Measurements from ENCODE around the gene GLI2. TPM values are rescaled to one million over a fixed set of nuclear protein-coding genes. Genes with fewer than 3 reads are reported as not detected.
A peak's percentile ranks its signal among the peaks of the same experiment; 100 is the strongest.

Gene GLI2
- total RNA-seq, 1 donor from 2014 or later = 23.1 TPM

DNA sequence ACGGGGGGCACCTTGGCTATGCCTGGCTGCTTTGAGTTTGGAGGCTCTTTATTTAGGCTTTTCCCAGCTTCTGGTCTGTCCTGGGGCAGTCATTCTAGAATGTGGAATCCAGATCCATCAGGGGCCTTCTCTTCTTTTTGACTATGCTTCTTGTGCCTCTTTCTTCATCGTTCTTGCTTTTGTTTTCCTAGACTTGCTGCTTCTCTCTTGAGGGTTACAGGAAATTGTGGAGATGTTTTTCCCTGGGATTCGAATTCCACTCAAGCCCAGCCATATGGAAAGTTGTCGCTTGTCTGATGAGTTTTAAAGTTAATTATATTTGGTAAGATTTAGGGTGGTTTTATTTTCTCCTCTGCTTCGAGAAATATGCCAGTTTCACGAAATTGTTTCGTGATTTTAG lies 2.4 kb downstream of the GLI2 start:
- Histone ChIP-seq H3K27ac (peak overlapping the region in 1 of 2 donors; percentile 38), H3K4me1 (peaks cover 4 to 16% of the 10 kb centered on the region in 2 donors), H3K36me3 (no peaks in the 10 kb centered on the region), H3K9me3 (no peaks in the 10 kb centered on the region), H3K4me3 (peak overlapping the region; percentile 51 to 67), H3K27me3 (no peaks in the 10 kb centered on the region)
- intact Hi-C loops (cut with DNase I) = no loop called here
- no peak for DNase-seq (ENCODE audit: low spot score in 2 of 2)
- TF ChIP-seq, protein P1, sequence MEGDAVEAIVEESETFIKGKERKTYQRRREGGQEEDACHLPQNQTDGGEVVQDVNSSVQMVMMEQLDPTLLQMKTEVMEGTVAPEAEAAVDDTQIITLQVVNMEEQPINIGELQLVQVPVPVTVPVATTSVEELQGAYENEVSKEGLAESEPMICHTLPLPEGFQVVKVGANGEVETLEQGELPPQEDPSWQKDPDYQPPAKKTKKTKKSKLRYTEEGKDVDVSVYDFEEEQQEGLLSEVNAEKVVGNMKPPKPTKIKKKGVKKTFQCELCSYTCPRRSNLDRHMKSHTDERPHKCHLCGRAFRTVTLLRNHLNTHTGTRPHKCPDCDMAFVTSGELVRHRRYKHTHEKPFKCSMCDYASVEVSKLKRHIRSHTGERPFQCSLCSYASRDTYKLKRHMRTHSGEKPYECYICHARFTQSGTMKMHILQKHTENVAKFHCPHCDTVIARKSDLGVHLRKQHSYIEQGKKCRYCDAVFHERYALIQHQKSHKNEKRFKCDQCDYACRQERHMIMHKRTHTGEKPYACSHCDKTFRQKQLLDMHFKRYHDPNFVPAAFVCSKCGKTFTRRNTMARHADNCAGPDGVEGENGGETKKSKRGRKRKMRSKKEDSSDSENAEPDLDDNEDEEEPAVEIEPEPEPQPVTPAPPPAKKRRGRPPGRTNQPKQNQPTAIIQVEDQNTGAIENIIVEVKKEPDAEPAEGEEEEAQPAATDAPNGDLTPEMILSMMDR (IDR thresholded peaks at IDR 0.05) = no peak

DNA sequence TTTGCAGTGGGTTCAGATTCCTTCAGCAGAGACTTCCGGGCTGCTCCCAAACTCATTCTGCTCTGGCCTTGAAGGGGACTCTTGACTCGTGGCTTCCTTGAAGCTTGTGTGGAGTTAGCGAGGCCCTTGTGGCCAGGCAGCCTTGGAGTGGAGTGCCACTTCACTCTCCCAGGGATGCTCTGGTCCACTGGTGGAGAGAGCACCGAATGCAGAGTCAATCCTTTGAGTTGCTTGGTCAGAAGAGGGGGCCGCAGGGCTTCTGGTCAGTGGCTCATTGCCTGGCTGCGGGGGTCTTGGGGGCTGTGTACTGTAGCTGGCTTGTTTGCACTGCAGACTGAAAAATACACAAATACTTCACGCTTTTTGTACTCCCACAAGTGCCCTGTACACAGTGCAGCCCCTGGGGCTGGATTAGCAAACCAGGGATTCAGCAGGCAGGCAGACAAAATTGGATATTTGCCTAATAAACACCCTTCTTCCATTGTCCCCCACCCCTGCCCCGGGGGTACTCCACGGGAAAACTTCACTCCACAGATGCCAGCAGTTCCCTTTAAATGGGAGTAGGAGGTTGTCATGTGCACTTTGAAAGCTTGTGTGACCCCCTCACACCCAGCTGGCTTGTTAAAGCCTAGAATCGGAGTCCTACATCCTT lies 3.2 kb downstream of the GLI2 start:
- DNase-seq (ENCODE audit: low spot score in 2 of 2) = no peak
- H3K27ac ChIP-seq = no peak overlapping the region
- TF ChIP-seq, protein P1 (IDR thresholded peaks at IDR 0.05) = no peak
- H3K36me3 ChIP-seq = no peaks in the 10 kb centered on the region
- no peak overlapping the region for H3K4me3 ChIP-seq
- H3K27me3 ChIP-seq = no peaks in the 10 kb centered on the region
- H3K4me1 ChIP-seq = peaks cover 4 to 16% of the 10 kb centered on the region in 2 donors
- intact Hi-C loops (cut with DNase I) = no loop called here
- H3K9me3 ChIP-seq = no peaks in the 10 kb centered on the region

DNA sequence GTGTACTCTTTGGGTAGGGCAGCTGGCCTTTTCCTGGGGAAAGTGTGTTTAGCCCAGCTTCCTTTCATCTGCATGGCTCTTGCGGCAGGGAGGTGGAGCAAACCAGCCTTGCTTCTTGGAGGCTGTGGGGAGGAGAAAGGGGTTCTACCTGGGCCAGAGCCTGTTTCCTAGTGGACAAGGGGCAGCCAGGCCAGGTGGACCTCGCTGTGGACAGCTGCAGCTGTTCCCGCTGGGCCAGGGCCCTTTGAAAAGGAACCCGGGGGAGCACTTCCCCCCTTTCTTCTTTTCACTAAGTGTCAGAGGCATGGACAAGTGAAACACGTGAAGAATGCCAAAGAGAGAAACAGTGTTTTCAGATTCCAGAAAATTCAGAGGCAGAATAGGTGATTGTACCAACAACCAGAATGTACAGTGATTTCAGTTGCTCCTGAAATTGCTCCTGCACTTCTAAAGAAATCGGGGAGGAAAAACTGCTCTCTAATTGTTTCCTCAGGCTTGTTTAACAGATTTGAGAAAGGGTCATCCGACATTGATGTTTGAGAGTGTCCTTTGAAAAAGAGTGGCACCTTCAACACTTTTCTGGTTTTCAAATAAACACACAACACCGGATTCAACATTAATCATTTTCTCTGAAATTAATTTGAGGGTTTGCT lies 3.9 kb downstream of the GLI2 start:
- intact Hi-C loops (cut with DNase I) = no loop called here
- H3K27me3 ChIP-seq = no peaks in the 10 kb centered on the region
- DNase-seq (ENCODE audit: low spot score in 2 of 2) = no peak
- no peaks in the 10 kb centered on the region for H3K9me3 ChIP-seq
- TF ChIP-seq, protein P1 (IDR thresholded peaks at IDR 0.05) = no peak
- no peak overlapping the region for H3K4me3 ChIP-seq
- H3K36me3 ChIP-seq = no peaks in the 10 kb centered on the region
- no peak overlapping the region for H3K27ac ChIP-seq
- H3K4me1 ChIP-seq = peaks cover 4 to 16% of the 10 kb centered on the region in 2 donors

DNA sequence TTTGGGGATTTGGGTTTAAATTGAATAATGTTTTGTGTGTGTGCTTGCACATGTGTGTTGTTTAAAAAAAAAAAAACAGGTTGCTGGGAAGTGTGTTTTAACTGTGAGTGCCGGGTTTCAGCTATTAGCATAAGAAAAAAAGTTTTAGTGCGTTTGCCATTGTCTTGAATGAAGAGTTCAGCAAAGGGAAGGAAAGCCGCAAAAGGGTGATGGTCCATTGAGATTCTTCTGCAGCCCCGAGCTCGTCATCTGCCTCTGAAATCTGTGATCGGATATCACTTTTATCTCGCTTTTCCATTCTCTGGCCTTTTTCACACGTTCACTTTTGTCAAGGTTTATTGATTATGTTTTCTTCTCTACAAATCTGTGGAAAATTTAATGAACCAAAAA lies 4.7 kb downstream of the GLI2 start:
- peaks cover 4 to 13% of the 10 kb centered on the region in 2 donors for H3K4me1 ChIP-seq
- TF ChIP-seq, protein P1 (IDR thresholded peaks at IDR 0.05) = no peak

DNA sequence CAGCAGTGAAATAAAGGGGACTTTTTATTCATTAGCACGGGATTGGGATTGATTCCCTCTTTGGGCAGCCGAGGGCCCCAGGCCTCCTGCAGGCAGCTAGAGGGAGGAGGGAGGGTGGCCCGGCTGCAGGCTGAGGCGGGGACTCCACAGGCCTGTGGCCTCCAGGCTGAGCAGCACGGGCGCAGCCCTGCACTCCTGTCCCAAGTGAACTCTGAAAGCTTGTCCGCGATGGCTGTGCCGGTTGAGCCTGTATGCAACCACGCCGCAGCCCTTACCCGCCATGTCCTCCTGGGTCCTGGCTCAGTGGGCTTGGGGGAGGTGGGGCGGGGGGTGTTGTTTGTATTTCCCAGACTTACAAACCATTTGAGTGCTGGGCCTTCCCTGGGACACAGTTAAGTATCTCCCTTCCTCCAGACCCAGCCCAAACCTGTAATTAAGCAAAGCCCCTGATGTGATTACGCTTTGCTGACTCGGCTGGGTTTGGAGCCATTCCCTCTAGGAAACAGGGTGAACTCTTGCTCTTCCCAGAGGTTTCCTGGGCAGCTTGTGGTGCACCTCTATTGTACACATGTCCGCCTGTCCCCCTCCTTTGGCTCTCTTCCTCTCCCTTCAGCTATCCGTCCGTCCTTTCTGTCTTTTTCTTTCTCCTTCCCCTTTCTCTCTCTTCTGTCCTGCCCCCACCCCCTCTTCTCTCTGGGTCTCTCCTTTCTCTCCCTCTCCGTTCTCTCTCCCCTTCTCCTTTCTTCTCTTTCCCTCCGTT lies 5.3 kb downstream of the GLI2 start:
- peak in 1 of 2 donors; percentile 62 for DNase-seq (ENCODE audit: low spot score in 2 of 2)
- Histone ChIP-seq H3K27me3 (no peaks in the 10 kb centered on the region), H3K36me3 (no peaks in the 10 kb centered on the region), H3K4me1 (peaks cover 4 to 13% of the 10 kb centered on the region in 2 donors), H3K4me3 (peak overlapping the region; percentile 57 to 62), H3K9me3 (no peaks in the 10 kb centered on the region), H3K27ac (no peak overlapping the region)
- TF ChIP-seq, protein P1 (IDR thresholded peaks at IDR 0.05) = no peak
- intact Hi-C loops (cut with DNase I) = no loop called here

More for the DNA sequence above, 4.7 kb downstream of the GLI2 start:
- Histone ChIP-seq H3K36me3 (no peaks in the 10 kb centered on the region), H3K27ac (no peak overlapping the region), H3K9me3 (no peaks in the 10 kb centered on the region), H3K27me3 (no peaks in the 10 kb centered on the region), H3K4me3 (no peak overlapping the region)
- intact Hi-C loops (cut with DNase I) = no loop called here
- DNase-seq (ENCODE audit: low spot score in 2 of 2) = no peak

Data from ascending aorta (tissue), 2 donors.